ENCODE measurements around the gene NDUFA12.

The NDUFA12 gene

DNA sequence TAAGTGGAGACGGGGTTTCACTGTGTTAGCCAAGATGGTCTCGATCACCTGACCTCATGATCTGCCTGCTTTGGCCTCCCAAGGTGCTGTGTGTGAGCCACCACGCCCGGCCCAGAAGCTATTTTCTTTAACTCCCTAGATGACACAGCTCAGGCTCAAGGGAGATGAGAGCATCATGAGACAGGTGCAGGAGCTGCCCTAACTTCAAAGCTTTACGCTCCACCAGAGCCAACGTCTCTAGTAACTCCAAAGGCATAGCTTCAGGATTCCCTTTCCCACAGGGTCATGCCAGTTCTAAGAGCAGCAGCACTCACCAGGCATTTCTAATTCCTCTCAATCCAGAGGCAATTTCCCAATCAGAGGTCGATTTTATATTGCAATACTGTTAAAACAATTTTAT, 21.0 kb downstream of the NDUFA12 start:
- TF ChIP-seq ZSCAN23 (tag by site-specific recombination; IDR thresholded peaks at IDR 0.05), result no peak
- TF ChIP-seq ZXDB (tag by site-specific recombination; IDR thresholded peaks at IDR 0.05), result no peak
- no peak for TF ChIP-seq ZNF561 (tag by site-specific recombination; IDR thresholded peaks at IDR 0.05; ENCODE audit: borderline replicate concordance)
- TF ChIP-seq ZNF248 (tag by site-specific recombination; IDR thresholded peaks at IDR 0.05), result no peak
- TF ChIP-seq ZNF768 (tag by site-specific recombination; IDR thresholded peaks at IDR 0.05), result no peak
- TF ChIP-seq ZNF580 (tag by site-specific recombination; IDR thresholded peaks at IDR 0.05), result no peak
- TF ChIP-seq YY2 (tag by site-specific recombination; IDR thresholded peaks at IDR 0.05), result no peak
- no peak for TF ChIP-seq ZSCAN16 (tag by site-specific recombination; IDR thresholded peaks at IDR 0.05)
- no peak for TF ChIP-seq ZNF692 (tag by site-specific recombination; IDR thresholded peaks at IDR 0.05)
- no peak for TF ChIP-seq PBX3 (CRISPR knock-in tag; IDR thresholded peaks at IDR 0.05)
- TF ChIP-seq ZNF426 (tag by site-specific recombination; IDR thresholded peaks at IDR 0.05), result no peak
- TF ChIP-seq ZSCAN30 (tag by site-specific recombination; IDR thresholded peaks at IDR 0.05), result no peak
- no peak for TF ChIP-seq ZNF324 (tag by site-specific recombination; IDR thresholded peaks at IDR 0.05)
- TF ChIP-seq ZNF223 (tag by site-specific recombination; IDR thresholded peaks at IDR 0.05), result no peak
- TF ChIP-seq ZNF664 (tag by site-specific recombination; IDR thresholded peaks at IDR 0.05), result no peak
- TF ChIP-seq ZNF585B (tag by site-specific recombination; IDR thresholded peaks at IDR 0.05), result no peak
- no peak for TF ChIP-seq ZNF600 (tag by site-specific recombination; IDR thresholded peaks at IDR 0.05)
- TF ChIP-seq, protein P1, sequence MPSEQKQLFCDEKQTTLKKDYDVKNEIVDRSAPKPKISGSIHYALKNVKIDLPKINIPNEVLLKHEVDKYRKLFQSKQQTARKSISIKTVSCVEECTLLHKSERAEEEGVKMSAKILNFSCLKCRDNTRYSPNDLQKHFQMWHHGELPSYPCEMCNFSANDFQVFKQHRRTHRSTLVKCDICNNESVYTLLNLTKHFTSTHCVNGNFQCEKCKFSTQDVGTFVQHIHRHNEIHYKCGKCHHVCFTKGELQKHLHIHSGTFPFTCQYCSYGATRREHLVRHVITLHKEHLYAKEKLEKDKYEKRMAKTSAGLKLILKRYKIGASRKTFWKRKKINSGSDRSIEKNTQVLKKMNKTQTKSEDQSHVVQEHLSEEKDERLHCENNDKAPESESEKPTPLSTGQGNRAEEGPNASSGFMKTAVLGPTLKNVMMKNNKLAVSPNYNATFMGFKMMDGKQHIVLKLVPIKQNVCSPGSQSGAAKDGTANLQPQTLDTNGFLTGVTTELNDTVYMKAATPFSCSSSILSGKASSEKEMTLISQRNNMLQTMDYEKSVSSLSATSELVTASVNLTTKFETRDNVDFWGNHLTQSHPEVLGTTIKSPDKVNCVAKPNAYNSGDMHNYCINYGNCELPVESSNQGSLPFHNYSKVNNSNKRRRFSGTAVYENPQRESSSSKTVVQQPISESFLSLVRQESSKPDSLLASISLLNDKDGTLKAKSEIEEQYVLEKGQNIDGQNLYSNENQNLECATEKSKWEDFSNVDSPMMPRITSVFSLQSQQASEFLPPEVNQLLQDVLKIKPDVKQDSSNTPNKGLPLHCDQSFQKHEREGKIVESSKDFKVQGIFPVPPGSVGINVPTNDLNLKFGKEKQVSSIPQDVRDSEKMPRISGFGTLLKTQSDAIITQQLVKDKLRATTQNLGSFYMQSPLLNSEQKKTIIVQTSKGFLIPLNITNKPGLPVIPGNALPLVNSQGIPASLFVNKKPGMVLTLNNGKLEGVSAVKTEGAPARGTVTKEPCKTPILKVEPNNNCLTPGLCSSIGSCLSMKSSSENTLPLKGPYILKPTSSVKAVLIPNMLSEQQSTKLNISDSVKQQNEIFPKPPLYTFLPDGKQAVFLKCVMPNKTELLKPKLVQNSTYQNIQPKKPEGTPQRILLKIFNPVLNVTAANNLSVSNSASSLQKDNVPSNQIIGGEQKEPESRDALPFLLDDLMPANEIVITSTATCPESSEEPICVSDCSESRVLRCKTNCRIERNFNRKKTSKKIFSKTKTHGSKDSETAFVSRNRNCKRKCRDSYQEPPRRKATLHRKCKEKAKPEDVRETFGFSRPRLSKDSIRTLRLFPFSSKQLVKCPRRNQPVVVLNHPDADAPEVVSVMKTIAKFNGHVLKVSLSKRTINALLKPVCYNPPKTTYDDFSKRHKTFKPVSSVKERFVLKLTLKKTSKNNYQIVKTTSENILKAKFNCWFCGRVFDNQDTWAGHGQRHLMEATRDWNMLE (tag by site-specific recombination; conservative IDR thresholded peaks at IDR 0.05; ENCODE audit: low read depth), result no peak
- Histone ChIP-seq H3K27ac (ENCODE audit: extremely low read depth, low read depth, low read length) (no peak overlapping the region), H3K4me1 (ENCODE audit: control insufficient read depth, insufficient read depth, low read length) (no peaks in the 10 kb centered on the region), H3K4me3 (ENCODE audit: low read depth, low read length) (no peak overlapping the region), H3K9me3 (ENCODE audit: control insufficient read depth, insufficient read depth, low read depth, low read length) (no peaks in the 10 kb centered on the region), H3K36me3 (ENCODE audit: control insufficient read depth in 2 of 2, insufficient read depth in 1 of 2, low read length in 2 of 2) (peaks cover 0 to 3% of the 10 kb centered on the region in 2 experiments; a peak in 2 of 3 replicates)
- ChIA-PET POLR2A (interaction anchor here (2.8 kb wide), 1 partner anchor 21 kb away, joined by 10 read pairs; the partner anchor contains the start of gene NDUFA12), CTCF (interaction anchor here (0.7 to 1.9 kb wide), 5 partner anchors 12 to 987 kb away, joined by 3 to 6 read pairs (median 3); no protein-coding TSS in a partner anchor)

DNA sequence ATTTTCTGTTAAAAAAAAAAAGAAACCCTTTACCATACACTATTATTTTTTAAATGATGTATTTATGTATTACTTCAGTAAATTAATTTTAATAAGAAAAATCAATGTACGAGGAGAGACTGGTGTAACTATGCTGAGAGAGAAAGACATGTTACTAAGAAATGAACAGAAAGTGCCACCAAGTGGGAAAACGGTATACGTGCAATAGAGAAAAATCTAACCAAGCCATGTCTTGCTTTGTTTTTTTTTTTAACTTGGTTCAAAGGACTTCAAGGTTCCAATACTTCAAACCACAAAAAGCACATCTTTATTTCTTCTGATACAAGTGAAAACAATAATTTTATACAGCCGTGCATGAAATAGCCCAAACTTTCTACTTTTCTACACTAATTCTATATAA, 22.9 kb downstream of the NDUFA12 start:
- no peak overlapping the region for H3K27ac ChIP-seq (ENCODE audit: extremely low read depth, low read depth, low read length)
- H3K4me3 ChIP-seq (ENCODE audit: low read depth, low read length), result no peak overlapping the region
- CTCF ChIA-PET, result interaction anchor here (1.5 kb wide), 1 partner anchor 434 kb away, joined by 4 read pairs; no protein-coding TSS in a partner anchor
- POLR2A ChIA-PET, result interaction anchor here (2.8 kb wide), 1 partner anchor 23 kb away, joined by 10 read pairs; the partner anchor contains the start of gene NDUFA12
- H3K36me3 ChIP-seq (ENCODE audit: control insufficient read depth in 2 of 2, insufficient read depth in 1 of 2, low read length in 2 of 2), result no peaks in the 10 kb centered on the region; a peak in 1 of 3 replicates
- H3K9me3 ChIP-seq (ENCODE audit: control insufficient read depth, insufficient read depth, low read depth, low read length), result no peaks in the 10 kb centered on the region
- H3K4me1 ChIP-seq (ENCODE audit: control insufficient read depth, insufficient read depth, low read length), result no peaks in the 10 kb centered on the region
- no peak for TF ChIP-seq SP7 (tag by site-specific recombination; IDR thresholded peaks at IDR 0.05)
- no peak for TF ChIP-seq ZFP69B (tag by site-specific recombination; IDR thresholded peaks at IDR 0.05)
- no peak for TF ChIP-seq YY1 (tag by site-specific recombination; IDR thresholded peaks at IDR 0.05)
- TF ChIP-seq SCRT2 (tag by site-specific recombination; IDR thresholded peaks at IDR 0.05), result no peak
- no peak for TF ChIP-seq ZNF350 (tag by site-specific recombination; IDR thresholded peaks at IDR 0.05)
- peak; percentile 48 for TF ChIP-seq ZNF654 (tag by site-specific recombination; IDR thresholded peaks at IDR 0.05; ENCODE audit: low read depth)
- TF ChIP-seq ZNF707 (tag by site-specific recombination; IDR thresholded peaks at IDR 0.05), result no peak
- TF ChIP-seq KLF16 (tag by site-specific recombination; IDR thresholded peaks at IDR 0.05), result no peak
- no peak for TF ChIP-seq KLF17 (tag by site-specific recombination; IDR thresholded peaks at IDR 0.05)
- TF ChIP-seq GLIS2 (tag by site-specific recombination; IDR thresholded peaks at IDR 0.05), result no peak
- no peak for TF ChIP-seq RBAK (tag by site-specific recombination; IDR thresholded peaks at IDR 0.05)
